K562 (cell line): ENCODE results near the gene CRELD2. TPM values are rescaled to one million over a fixed set of nuclear protein-coding genes. Genes with fewer than 3 reads are reported as not detected.
A peak's percentile ranks its signal among the peaks of the same experiment; 100 is the strongest.

Source experiments
- ATAC-seq: fragments of 200-7000 bp; cut with Tn5 transposase; 3 replicates; pipeline ENCODE4 v1.9.1; 2020; ENCODE audit warnings: moderate library complexity
- BruUV-seq: library from RNA; stranded (reverse); fragments of 400-500 nt; replicated peaks from 2 replicates; lab custom pipeline; 2021; lab: Mats Ljungman, UMichigan
- CTCF ChIA-PET: fragments of 300-600 bp; formaldehyde crosslinking; extraction: SDS; loops from one replicate; lab custom pipeline; 2021; ENCODE audit warnings: low intra/inter-chr PET ratio; lab: Yijun Ruan, JAX
- POLR2A ChIA-PET: fragments of 300-600, 350-650 bp; sonication (Branson Sonifier 250); formaldehyde crosslinking; extraction: SDS; loops from one replicate; lab custom pipeline; 2021; ENCODE audit warnings: antibody characterized with exemption, inconsistent platforms; lab: Yijun Ruan, JAX
- DNase-seq, 4 experiments: peaks; one replicate each; pipeline versions ENCODE4 v3.0.0 to v3.0.0-alpha.2; 2011 to 2018; ENCODE audit warnings: low spot score in 3 of 4, mixed read lengths in 3 of 4; ENCODE audit errors: extremely low read depth in 1 of 4
- FAIRE-seq: peaks from 2 replicates; lab custom pipeline; 2011; peaks lifted over from hg19 to GRCh38; lab: Jason Lieb, UNC
- H2AFZ ChIP-seq: 2 replicates; pipeline ENCODE4 v1.6.0; 2011; ENCODE audit warnings: low read depth, low read length, control low read depth, inconsistent platforms
- H3K27ac ChIP-seq: fragments of 200-600 bp; 3 replicates; pipeline ENCODE4 v1.8.0; 2011; ENCODE audit warnings: low read depth, mild to moderate bottlenecking, control low read depth, inconsistent platforms, low read length, moderate library complexity, mixed read lengths; ENCODE audit errors: extremely low read depth
- H3K27me3 ChIP-seq, 2 experiments: fragments of 300-600 bp in 1 of 2; 2 replicates in 1 of 2; 3 replicates in 1 of 2; pipeline versions ENCODE4 v1.6.0 to v1.8.0; 2011; ENCODE audit warnings: inconsistent platforms in 2 of 2, low read length in 2 of 2, mild to moderate bottlenecking in 1 of 2, mixed read lengths in 1 of 2, moderate library complexity in 1 of 2; ENCODE audit not compliant: control insufficient read depth in 2 of 2, insufficient read depth in 2 of 2
- H3K36me3 ChIP-seq: fragments of 300-600 bp; 3 replicates; pipeline ENCODE4 v1.8.0; 2011; ENCODE audit warnings: mild to moderate bottlenecking, low read length, inconsistent platforms; ENCODE audit not compliant: control insufficient read depth, insufficient read depth
- H3K4me1 ChIP-seq, 2 experiments: fragments of 200-600 bp in 1 of 2; replicated peaks in 1 of 2; 2 replicates in 1 of 2; 3 replicates in 1 of 2; pipeline versions ENCODE4 v1.5.1 to v1.8.0; 2011; ENCODE audit warnings: inconsistent platforms in 2 of 2, low read length in 2 of 2, mild to moderate bottlenecking in 1 of 2, mixed read lengths in 1 of 2, moderate library complexity in 1 of 2; ENCODE audit not compliant: control insufficient read depth in 2 of 2, insufficient read depth in 2 of 2
- H3K4me2 ChIP-seq: 2 replicates; pipeline ENCODE4 v1.6.1; 2011; ENCODE audit warnings: low read length, control low read depth, inconsistent platforms, mixed read lengths; ENCODE audit not compliant: insufficient read depth
- H3K4me3 ChIP-seq: fragments of 200-600 bp; sonication (generic), shearing (Covaris generic); 2 replicates; pipeline ENCODE4 v1.5.1; 2016; ENCODE audit warnings: control low read depth, inconsistent platforms
- H3K79me2 ChIP-seq: fragments of 200-600 bp; 3 replicates; pipeline ENCODE4 v1.8.0; 2011; ENCODE audit warnings: low read length, inconsistent platforms; ENCODE audit not compliant: control insufficient read depth, insufficient read depth
- H3K9ac ChIP-seq, 2 experiments: 2 replicates each; pipeline versions ENCODE4 v1.6.0 to v1.6.1; 2011; ENCODE audit warnings: low read depth in 2 of 2, low read length in 2 of 2, control low read depth in 1 of 2, inconsistent platforms in 1 of 2, mild to moderate bottlenecking in 1 of 2, mixed read lengths in 1 of 2; ENCODE audit not compliant: insufficient read depth in 1 of 2
- H3K9me1 ChIP-seq: one replicate; pipeline ENCODE4 v1.6.0; 2011; ENCODE audit warnings: inconsistent platforms, mild to moderate bottlenecking, low read length, moderate library complexity; ENCODE audit not compliant: control insufficient read depth, insufficient read depth
- H3K9me3 ChIP-seq: replicated peaks from 2 replicates; pipeline ENCODE4 v1.5.1; 2011; ENCODE audit warnings: low read depth, low read length, inconsistent platforms; ENCODE audit not compliant: control insufficient read depth, insufficient read depth
- H4K20me1 ChIP-seq: replicated peaks from 2 replicates; pipeline ENCODE4 v1.6.1; 2011; ENCODE audit warnings: low read length, inconsistent platforms, mixed read lengths; ENCODE audit not compliant: control insufficient read depth, insufficient read depth
- BCL6 ChIP-seq: fragments of 250-450 bp; sonication (Bioruptor Pico); IDR thresholded peaks from 2 replicates; pipeline ENCODE4 v1.4.0; 2020
- CEBPG ChIP-seq, 3 experiments: fragments of 200-800 bp in 1 of 3; sonication (Bioruptor generic) in 1 of 3; sonication (generic) in 1 of 3; formaldehyde crosslinking in 1 of 3; IDR thresholded peaks in 2 of 3; conservative IDR thresholded peaks in 1 of 3; 2 replicates each; pipeline versions ENCODE4 v1.6.1 to v1.8.0; 2016 to 2022; ENCODE audit warnings: missing compliant biosample characterization in 2 of 3, missing genetic modification characterization in 2 of 3, mild to moderate bottlenecking in 1 of 3, missing genetic modification reagents in 1 of 3
- CREM ChIP-seq: IDR thresholded peaks from 2 replicates; pipeline ENCODE4 v1.6.1; 2014; ENCODE audit warnings: antibody characterized with exemption, low read depth
- CTBP1 ChIP-seq: fragments of 450-650 bp; IDR thresholded peaks from 2 replicates; pipeline ENCODE4 v1.6.1; 2016; ENCODE audit warnings: borderline replicate concordance
- FOXM1 ChIP-seq, 2 experiments: fragments of 450-650 bp in 1 of 2; sonication (generic) in 1 of 2; formaldehyde crosslinking in 1 of 2; IDR thresholded peaks; 2 replicates each; pipeline versions ENCODE4 v1.6.1 to v1.9.0; 2017 to 2022; ENCODE audit warnings: low read depth in 2 of 2, mild to moderate bottlenecking in 2 of 2, missing genetic modification reagents in 1 of 2, moderate library complexity in 1 of 2
- HDAC3 ChIP-seq: fragments of 450-650 bp; IDR thresholded peaks from 2 replicates; pipeline ENCODE4 v1.6.1; 2018; ENCODE audit warnings: borderline replicate concordance, mild to moderate bottlenecking, moderate library complexity; ENCODE audit not compliant: partially characterized antibody
- MAZ ChIP-seq, 2 experiments: fragments of 450-650 bp in 1 of 2; sonication (generic) in 1 of 2; formaldehyde crosslinking; IDR thresholded peaks in 1 of 2; conservative IDR thresholded peaks in 1 of 2; 2 replicates each; pipeline versions ENCODE4 v1.4.0 to v1.5.0; 2020; ENCODE audit warnings: mild to moderate bottlenecking in 1 of 2, missing genetic modification reagents in 1 of 2
- NCOA2 ChIP-seq, 2 experiments: fragments of 450-650 bp; IDR thresholded peaks; 2 replicates each; pipeline ENCODE4 v1.6.1; 2018; ENCODE audit warnings: mild to moderate bottlenecking in 2 of 2, moderate library complexity in 1 of 2; ENCODE audit not compliant: partially characterized antibody in 2 of 2
- NRF1 ChIP-seq, 2 experiments: fragments of 450-650 bp; IDR thresholded peaks in 1 of 2; conservative IDR thresholded peaks in 1 of 2; 2 replicates each; pipeline ENCODE4 v1.6.1; 2014; ENCODE audit warnings: mild to moderate bottlenecking in 2 of 2
- PHF21A ChIP-seq: fragments of 450-650 bp; IDR thresholded peaks from 2 replicates; pipeline ENCODE4 v1.6.1; 2017; ENCODE audit warnings: low read depth, borderline replicate concordance
- RBFOX2 ChIP-seq: fragments of 200-400 bp; formaldehyde crosslinking; IDR thresholded peaks from 2 replicates; pipeline ENCODE4 v1.6.1; 2017; ENCODE audit warnings: low read depth, mild to moderate bottlenecking, low read length, moderate library complexity
- SAFB ChIP-seq: fragments of 200-400 bp; formaldehyde crosslinking; IDR thresholded peaks from 2 replicates; pipeline ENCODE4 v1.6.1; 2017; ENCODE audit warnings: low read depth, low read length, borderline replicate concordance
- SAP30 ChIP-seq: fragments of 200-600 bp; sonication (generic); IDR thresholded peaks from 2 replicates; pipeline ENCODE4 v1.6.1; 2012; ENCODE audit warnings: borderline replicate concordance, low read depth, mild to moderate bottlenecking, moderate library complexity, low read length, control low read depth, inconsistent platforms; ENCODE audit not compliant: insufficient read depth, poor library complexity, severe bottlenecking
- SIN3A ChIP-seq, 2 experiments: fragments of 150-350 bp in 1 of 2; IDR thresholded peaks; 2 replicates each; pipeline ENCODE4 v1.6.1; 2011 to 2016; ENCODE audit warnings: borderline replicate concordance in 2 of 2, low read depth in 2 of 2, low read length in 2 of 2, mild to moderate bottlenecking in 2 of 2, moderate library complexity in 2 of 2; ENCODE audit not compliant: control insufficient read depth in 1 of 2
- TAF7 ChIP-seq: fragments of 450-650 bp; IDR thresholded peaks from 2 replicates; pipeline ENCODE4 v1.6.1; 2016; ENCODE audit warnings: missing genetic modification characterization, missing compliant biosample characterization
- ZFX ChIP-seq: sonication (generic); formaldehyde crosslinking; IDR thresholded peaks from 2 replicates; pipeline ENCODE4 v1.8.0; 2022; ENCODE audit warnings: mild to moderate bottlenecking, missing genetic modification reagents, moderate library complexity
- WGBS: fragments of 100-300 bp; shearing (Covaris generic); methylation state at CpG from one replicate; pipeline ENCODE4 v1.1.6; 2016; ENCODE audit warnings: low coverage, mixed read lengths; ENCODE audit not compliant: insufficient coverage; ENCODE audit errors: missing lambda C conversion rate; 5-methylcytosine and 5-hydroxymethylcytosine counted together
- in situ Hi-C: fragments of 300-500 bp; cut with MboI; formaldehyde crosslinking; loops from 4 replicates; pipeline ENCODE4 v1.15.0; 2018; ENCODE audit warnings: inconsistent platforms, mixed read lengths
- intact Hi-C: fragments of 100-400 bp; cut with micrococcal nuclease; formaldehyde crosslinking; loops from 2 replicates; pipeline ENCODE4 v1.14.2; 2022
- polyA plus RNA-seq, 8 experiments: library from polyadenylated mRNA; depleted of rRNA in 4 of 8; stranded (reverse) in 5 of 8; unstranded in 3 of 8; fragments of >200 nt; fragmentation: Nextera tagmentation in 2 of 8; fragmentation: Illumina TruSeq in 1 of 8; extraction: Ambion mirVana in 2 of 8; extraction: Trizol in 1 of 8; gene quantifications; 2 replicates each; pipeline versions ENCODE4 v1.2.1 to v1.2.3, GENCODE V29; 2011 to 2014; ENCODE audit warnings: inconsistent platforms in 1 of 8, missing spikeins in 1 of 8
- total RNA-seq, 7 experiments: library from RNA; depleted of rRNA in 6 of 7; stranded (reverse); fragments of >200 nt in 6 of 7; fragmentation: Illumina TruSeq in 2 of 7; extraction: Trizol in 2 of 7; gene quantifications; 2 replicates each; pipeline versions ENCODE4 v1.2.1 to v1.2.3, GENCODE V29; 2011 to 2021; ENCODE audit warnings: low replicate concordance in 1 of 7
- TF ChIP-seq, protein P1 (sequence below), 2 experiments: fragments of 450-650 bp; conservative IDR thresholded peaks; 2 replicates each; pipeline ENCODE4 v1.6.1; 2017; ENCODE audit warnings: mild to moderate bottlenecking in 2 of 2, moderate library complexity in 2 of 2
- TF ChIP-seq, protein P2 (sequence below): fragments of 250-450 bp; sonication (Bioruptor Pico); IDR thresholded peaks from 2 replicates; pipeline ENCODE4 v1.8.0; 2021; ENCODE audit warnings: borderline replicate concordance, mild to moderate bottlenecking, moderate library complexity; ENCODE audit not compliant: poor library complexity, severe bottlenecking

The CRELD2 gene
- total and polyA plus RNA-seq, 9 of the 15 experiments (the other 6 are each of a cell fraction or from before 2014, with no cell fraction given): 0.96 to 25.3 (median 8.8) TPM

DNA sequence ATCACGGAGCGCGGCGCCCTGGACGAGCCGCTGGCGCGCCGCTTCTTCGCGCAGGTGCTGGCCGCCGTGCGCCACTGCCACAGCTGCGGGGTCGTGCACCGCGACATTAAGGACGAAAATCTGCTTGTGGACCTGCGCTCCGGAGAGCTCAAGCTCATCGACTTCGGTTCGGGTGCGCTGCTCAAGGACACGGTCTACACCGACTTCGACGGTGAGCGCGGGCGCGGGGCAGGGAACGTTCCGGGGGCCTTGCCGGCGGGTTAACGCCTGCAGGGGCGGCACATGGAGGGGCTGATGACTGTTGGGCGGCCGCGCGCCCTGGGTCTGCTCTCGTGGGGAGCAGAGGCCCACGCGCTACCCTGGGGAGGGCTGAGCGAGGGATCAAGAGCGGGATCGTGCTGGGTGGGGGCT lies 43.2 kb downstream of the CRELD2 start:
- Histone ChIP-seq H3K9me1 (no peaks in the 10 kb centered on the region), H3K36me3 (peaks cover 34% of the 10 kb centered on the region; the same call in 1 of the 3 replicates), H3K27me3 (no peaks in the 10 kb centered on the region), H3K27ac (peak overlapping the region; percentile 94), H2AFZ (no peak overlapping the region), H3K9me3 (no peaks in the 10 kb centered on the region), H3K9ac (peak overlapping the region; percentile 77 to 97), H3K4me2 (peak overlapping the region; percentile 83; the same call in 1 of the 2 replicates), H3K79me2 (peaks cover 43% of the 10 kb centered on the region), H4K20me1 (peaks cover 15% of the 10 kb centered on the region), H3K4me3 (peak overlapping the region; percentile 76), H3K4me1 (peaks cover 25 to 87% of the 10 kb centered on the region in 2 experiments)
- 2% methylated on average over 36 of the region's 49 CpGs for WGBS
- no peak for DNase-seq
- CTCF ChIA-PET: no interaction called here
- TSS peak; percentile 30 for BruUV-seq
- POLR2A ChIA-PET: interaction anchor here (0.5 to 2.9 kb wide), 5 partner anchors 10 to 26 kb away, joined by 3 to 10 read pairs (median 4); no protein-coding TSS in a partner anchor
- ATAC-seq: no peak
- no peak for FAIRE-seq
- intact Hi-C loops: no loop called here
- in situ Hi-C loops: no loop called here
- TF ChIP-seq, protein P1, sequence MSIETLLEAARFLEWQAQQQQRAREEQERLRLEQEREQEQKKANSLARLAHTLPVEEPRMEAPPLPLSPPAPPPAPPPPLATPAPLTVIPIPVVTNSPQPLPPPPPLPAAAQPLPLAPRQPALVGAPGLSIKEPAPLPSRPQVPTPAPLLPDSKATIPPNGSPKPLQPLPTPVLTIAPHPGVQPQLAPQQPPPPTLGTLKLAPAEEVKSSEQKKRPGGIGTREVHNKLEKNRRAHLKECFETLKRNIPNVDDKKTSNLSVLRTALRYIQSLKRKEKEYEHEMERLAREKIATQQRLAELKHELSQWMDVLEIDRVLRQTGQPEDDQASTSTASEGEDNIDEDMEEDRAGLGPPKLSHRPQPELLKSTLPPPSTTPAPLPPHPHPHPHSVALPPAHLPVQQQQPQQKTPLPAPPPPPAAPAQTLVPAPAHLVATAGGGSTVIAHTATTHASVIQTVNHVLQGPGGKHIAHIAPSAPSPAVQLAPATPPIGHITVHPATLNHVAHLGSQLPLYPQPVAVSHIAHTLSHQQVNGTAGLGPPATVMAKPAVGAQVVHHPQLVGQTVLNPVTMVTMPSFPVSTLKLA (conservative IDR thresholded peaks at IDR 0.05): peak in 1 of 2 experiments; percentile 37; a peak in 1 of 4 replicates
- TF ChIP-seq, protein P2, sequence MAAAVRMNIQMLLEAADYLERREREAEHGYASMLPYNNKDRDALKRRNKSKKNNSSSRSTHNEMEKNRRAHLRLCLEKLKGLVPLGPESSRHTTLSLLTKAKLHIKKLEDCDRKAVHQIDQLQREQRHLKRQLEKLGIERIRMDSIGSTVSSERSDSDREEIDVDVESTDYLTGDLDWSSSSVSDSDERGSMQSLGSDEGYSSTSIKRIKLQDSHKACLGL (CRISPR knock-in tag): no peak
- no peak for TF ChIP-seq CEBPG (CRISPR knock-in tag; IDR thresholded peaks at IDR 0.05)
- no peak for TF ChIP-seq CEBPG (tag; conservative IDR thresholded peaks at IDR 0.05 in 1 of 2, IDR thresholded peaks at IDR 0.05 in 1 of 2)
- TF ChIP-seq PHF21A: no peak
- TF ChIP-seq RBFOX2: peak; percentile 73
- TF ChIP-seq BCL6: no peak
- TF ChIP-seq MAZ (CRISPR knock-in tag; conservative IDR thresholded peaks at IDR 0.05 in 1 of 2, IDR thresholded peaks at IDR 0.05 in 1 of 2): peak in 1 of 2 experiments; percentile 22; a peak in 1 of 4 replicates
- TF ChIP-seq NCOA2 (IDR thresholded peaks at IDR 0.05; ENCODE audit: partially characterized antibody in 2 of 2): no peak
- peak; percentile 69 for TF ChIP-seq SAP30
- no peak for TF ChIP-seq CREM
- no peak for TF ChIP-seq HDAC3
- TF ChIP-seq SAFB: peak; percentile 1; the same call in 1 of the 2 replicates
- peak; percentile 75 to 80 for TF ChIP-seq NRF1 (conservative IDR thresholded peaks at IDR 0.05 in 1 of 2, IDR thresholded peaks at IDR 0.05 in 1 of 2)
- TF ChIP-seq SIN3A (IDR thresholded peaks at IDR 0.05; ENCODE audit: borderline replicate concordance in 2 of 2, control insufficient read depth in 1 of 2, low read depth in 2 of 2, low read length in 2 of 2): 0 out of 4 replicates have a peak, but pooled peaks of 1 of the 2 experiments have one; percentile 13
- TF ChIP-seq TAF7: no peak
- TF ChIP-seq FOXM1 (IDR thresholded peaks at IDR 0.05; ENCODE audit: low read depth): no peak
- no peak for TF ChIP-seq FOXM1 (CRISPR knock-in tag; IDR thresholded peaks at IDR 0.05; ENCODE audit: low read depth)
- TF ChIP-seq ZFX (CRISPR knock-in tag): peak; percentile 38
- TF ChIP-seq CTBP1: peak; percentile 78
